NCI-H2227 (cell line): Measurements from ENCODE around the gene DLL4.
"Not testable (repeated sequence)": the region's sequence is repeated elsewhere in the genome, so short reads cannot be mapped to it uniquely, and the experiment has no call there.

ENCODE experiments used
- DNase-seq: peaks from one replicate; lab custom pipeline; 2025; ENCODE audit not compliant: unreplicated experiment; lab: John Stamatoyannopoulos, UW

Gene DLL4

GRCh38 chr15:40941528-40942336 is 12.6 kb downstream of the DLL4 start:
- DNase-seq, result peak; percentile 84

- DNase-seq, result peak; percentile 27
These were observed 13.3 kb downstream of the DLL4 start for GRCh38 chr15:40942337-40942854.

GRCh38 chr15:40942878-40943277 is 13.7 kb downstream of the DLL4 start:
- no peak for DNase-seq

- no peak for DNase-seq
These were observed 14.7 kb downstream of the DLL4 start for GRCh38 chr15:40943764-40944365.

GRCh38 chr15:40944510-40945296 is 15.6 kb downstream of the DLL4 start:
- DNase-seq, result no peak

GRCh38 chr15:40948706-40949473 is 19.8 kb downstream of the DLL4 start:
- no peak for DNase-seq

GRCh38 chr15:40949756-40950207 is 20.6 kb downstream of the DLL4 start:
- no peak for DNase-seq

- DNase-seq, result no peak
These were observed 22.6 kb downstream of the DLL4 start for GRCh38 chr15:40951764-40952163.

- no peak for DNase-seq
These were observed 23.3 kb downstream of the DLL4 start for GRCh38 chr15:40952301-40952900.

GRCh38 chr15:40952901-40953712 is 24.0 kb downstream of the DLL4 start, which contains the start of gene CHAC1:
Gene CHAC1 (plus strand): TSS chr15:40953471. CDS start chr15:40953584, 113 bp downstream.
- DNase-seq, result peak; percentile 95

GRCh38 chr15:40953713-40954074 is 24.6 kb downstream of the DLL4 start:
- DNase-seq, result no peak

GRCh38 chr15:40954158-40954848 is 25.2 kb downstream of the DLL4 start:
- not testable (repeated sequence) for DNase-seq

- no peak for DNase-seq
These were observed 26.2 kb downstream of the DLL4 start for GRCh38 chr15:40955141-40955903.

- DNase-seq, result no peak
These were observed 26.9 kb downstream of the DLL4 start for GRCh38 chr15:40955930-40956540.

- DNase-seq, result no peak
These were observed 27.4 kb downstream of the DLL4 start for GRCh38 chr15:40956541-40956982.

GRCh38 chr15:40957041-40957555 is 28.0 kb downstream of the DLL4 start:
- no peak for DNase-seq

GRCh38 chr15:40957581-40958051 is 28.5 kb downstream of the DLL4 start:
- no peak for DNase-seq
